PFSK-1 (cell line): Measurements from ENCODE around the gene TTYH1.

Experiments used
- FOXP2 ChIP-seq: optimal IDR thresholded peaks from 2 replicates; pipeline ENCODE3; 2011; ENCODE audit warnings: borderline replicate concordance, control low read depth, inconsistent platforms; ENCODE audit not compliant: insufficient read depth; ENCODE audit errors: extremely low read length, extremely low read depth
- POLR2AphosphoS5 ChIP-seq: IDR thresholded peaks from 2 replicates; pipeline ENCODE4 v1.6.1; 2012; ENCODE audit warnings: low read depth, mild to moderate bottlenecking, control low read depth, low read length, moderate library complexity
- REST ChIP-seq, 2 experiments: IDR thresholded peaks; 2 replicates each; pipeline versions ENCODE4 v1.6.1 to v1.8.0; 2011 to 2012; ENCODE audit warnings: low read depth in 2 of 2, low read length in 2 of 2, control low read depth in 1 of 2, inconsistent platforms in 1 of 2, mild to moderate bottlenecking in 1 of 2, moderate library complexity in 1 of 2; ENCODE audit not compliant: insufficient read depth in 1 of 2
- SIN3A ChIP-seq: IDR thresholded peaks from 2 replicates; pipeline ENCODE4 v1.6.1; 2012; ENCODE audit warnings: mild to moderate bottlenecking, low read length, moderate library complexity, borderline replicate concordance; ENCODE audit not compliant: insufficient read depth
- TAF1 ChIP-seq: IDR thresholded peaks from 2 replicates; pipeline ENCODE4 v1.6.1; 2012; ENCODE audit warnings: low read length, control low read depth, borderline replicate concordance; ENCODE audit not compliant: insufficient read depth

GRCh38 chr19:54403054-54403453 lies 12.2 kb upstream of the TTYH1 start:
- no peak for TF ChIP-seq POLR2AphosphoS5
- TF ChIP-seq TAF1, result no peak
- TF ChIP-seq REST (IDR thresholded peaks at IDR 0.05; ENCODE audit: insufficient read depth in 1 of 2, low read depth in 2 of 2, low read length in 2 of 2), result no peak
- no peak for TF ChIP-seq FOXP2
- no peak for TF ChIP-seq SIN3A
